HEK293 (cell line): ENCODE measurements around the gene ARF4.

ENCODE experiments used
- SP2 ChIP-seq: fragments of 450-650 bp; formaldehyde crosslinking; IDR thresholded peaks from 2 replicates; pipeline ENCODE4 v1.5.1; 2016; ENCODE audit warnings: missing biosample characterization, missing genetic modification characterization
- ZBTB17 ChIP-seq: fragments of 450-650 bp; formaldehyde crosslinking; IDR thresholded peaks from 2 replicates; pipeline ENCODE4 v1.5.1; 2016; ENCODE audit warnings: missing biosample characterization, missing genetic modification characterization
- ZNF112 ChIP-seq: fragments of 450-650 bp; formaldehyde crosslinking; IDR thresholded peaks from 2 replicates; pipeline ENCODE4 v1.5.0; 2017; ENCODE audit warnings: missing biosample characterization, missing genetic modification characterization
- ZNF214 ChIP-seq: fragments of 450-650 bp; formaldehyde crosslinking; IDR thresholded peaks from 2 replicates; pipeline ENCODE4 v1.5.1; 2017; ENCODE audit warnings: missing biosample characterization, mild to moderate bottlenecking, missing genetic modification characterization, borderline replicate concordance
- ZNF223 ChIP-seq: fragments of 450-650 bp; formaldehyde crosslinking; IDR thresholded peaks from 2 replicates; pipeline ENCODE4 v1.5.1; 2016; ENCODE audit warnings: missing biosample characterization, missing genetic modification characterization
- ZNF560 ChIP-seq: fragments of 450-650 bp; formaldehyde crosslinking; IDR thresholded peaks from 2 replicates; pipeline ENCODE4 v1.5.1; 2017; ENCODE audit warnings: missing biosample characterization, missing genetic modification characterization, borderline replicate concordance
- TF ChIP-seq, protein P1 (sequence below): fragments of 450-650 bp; formaldehyde crosslinking; IDR thresholded peaks from 2 replicates; pipeline ENCODE4 v1.5.1; 2016; ENCODE audit warnings: missing biosample characterization, missing genetic modification characterization

- TF ChIP-seq, protein P1, sequence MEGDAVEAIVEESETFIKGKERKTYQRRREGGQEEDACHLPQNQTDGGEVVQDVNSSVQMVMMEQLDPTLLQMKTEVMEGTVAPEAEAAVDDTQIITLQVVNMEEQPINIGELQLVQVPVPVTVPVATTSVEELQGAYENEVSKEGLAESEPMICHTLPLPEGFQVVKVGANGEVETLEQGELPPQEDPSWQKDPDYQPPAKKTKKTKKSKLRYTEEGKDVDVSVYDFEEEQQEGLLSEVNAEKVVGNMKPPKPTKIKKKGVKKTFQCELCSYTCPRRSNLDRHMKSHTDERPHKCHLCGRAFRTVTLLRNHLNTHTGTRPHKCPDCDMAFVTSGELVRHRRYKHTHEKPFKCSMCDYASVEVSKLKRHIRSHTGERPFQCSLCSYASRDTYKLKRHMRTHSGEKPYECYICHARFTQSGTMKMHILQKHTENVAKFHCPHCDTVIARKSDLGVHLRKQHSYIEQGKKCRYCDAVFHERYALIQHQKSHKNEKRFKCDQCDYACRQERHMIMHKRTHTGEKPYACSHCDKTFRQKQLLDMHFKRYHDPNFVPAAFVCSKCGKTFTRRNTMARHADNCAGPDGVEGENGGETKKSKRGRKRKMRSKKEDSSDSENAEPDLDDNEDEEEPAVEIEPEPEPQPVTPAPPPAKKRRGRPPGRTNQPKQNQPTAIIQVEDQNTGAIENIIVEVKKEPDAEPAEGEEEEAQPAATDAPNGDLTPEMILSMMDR (tag by site-specific recombination): no peak
- TF ChIP-seq SP2 (tag by site-specific recombination) (no peak), ZNF214 (tag by site-specific recombination) (no peak), ZNF223 (tag by site-specific recombination) (no peak), ZNF112 (tag by site-specific recombination) (no peak), ZNF560 (no peak), ZBTB17 (no peak)
These were observed 30.8 kb upstream of the ARF4 start for GRCh38 chr3:57627976-57628375.
